ENCODE data around the gene DDHD1.

DNA sequence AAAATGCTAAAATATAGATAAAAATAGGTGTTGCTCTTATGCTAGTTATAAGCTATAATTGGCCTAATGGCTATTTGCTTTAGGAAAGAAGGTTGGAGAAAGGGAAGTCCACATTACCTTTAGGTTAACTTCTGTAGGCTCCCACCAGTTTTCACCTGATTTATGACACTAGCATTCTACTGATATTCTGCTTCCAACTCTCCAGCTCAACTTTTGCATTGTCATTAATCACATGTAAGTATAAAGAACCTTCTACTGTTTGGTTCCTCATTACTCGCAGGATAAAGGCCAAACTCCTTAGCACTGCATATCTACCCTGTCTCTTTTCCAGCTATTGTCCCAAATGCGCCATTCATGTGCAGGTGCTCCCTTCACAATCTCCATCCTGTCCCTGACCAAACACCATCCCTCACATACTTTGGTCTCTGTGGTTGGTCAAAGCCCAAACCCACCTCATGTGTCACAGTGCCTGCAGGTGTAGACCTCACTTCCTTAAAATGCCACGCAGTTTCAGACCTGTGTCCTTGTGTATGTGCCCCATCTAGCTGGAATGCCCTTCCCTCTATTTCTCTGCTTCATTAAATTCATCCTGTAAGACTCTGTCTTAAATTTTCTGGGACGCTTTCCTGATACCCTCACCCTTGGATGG, 3.3 kb downstream of the DDHD1 start:
- TF ChIP-seq, protein P1, sequence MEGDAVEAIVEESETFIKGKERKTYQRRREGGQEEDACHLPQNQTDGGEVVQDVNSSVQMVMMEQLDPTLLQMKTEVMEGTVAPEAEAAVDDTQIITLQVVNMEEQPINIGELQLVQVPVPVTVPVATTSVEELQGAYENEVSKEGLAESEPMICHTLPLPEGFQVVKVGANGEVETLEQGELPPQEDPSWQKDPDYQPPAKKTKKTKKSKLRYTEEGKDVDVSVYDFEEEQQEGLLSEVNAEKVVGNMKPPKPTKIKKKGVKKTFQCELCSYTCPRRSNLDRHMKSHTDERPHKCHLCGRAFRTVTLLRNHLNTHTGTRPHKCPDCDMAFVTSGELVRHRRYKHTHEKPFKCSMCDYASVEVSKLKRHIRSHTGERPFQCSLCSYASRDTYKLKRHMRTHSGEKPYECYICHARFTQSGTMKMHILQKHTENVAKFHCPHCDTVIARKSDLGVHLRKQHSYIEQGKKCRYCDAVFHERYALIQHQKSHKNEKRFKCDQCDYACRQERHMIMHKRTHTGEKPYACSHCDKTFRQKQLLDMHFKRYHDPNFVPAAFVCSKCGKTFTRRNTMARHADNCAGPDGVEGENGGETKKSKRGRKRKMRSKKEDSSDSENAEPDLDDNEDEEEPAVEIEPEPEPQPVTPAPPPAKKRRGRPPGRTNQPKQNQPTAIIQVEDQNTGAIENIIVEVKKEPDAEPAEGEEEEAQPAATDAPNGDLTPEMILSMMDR (IDR thresholded peaks at IDR 0.05): no peak
- no peak for TF ChIP-seq POLR2A (IDR thresholded peaks at IDR 0.05)

All from lower leg skin (tissue), 3 donors.